ENCODE measurements around the gene AK3.

The AK3 gene

GRCh38 chr9:4714266-4715016 is 26.6 kb downstream of the AK3 start:
- no peak for TF ChIP-seq CTCF (IDR thresholded peaks at IDR 0.05; ENCODE audit: control extremely low read depth, extremely low read depth, low read depth, missing control alignments)
- ChIA-PET CTCF (interaction anchor here (1.2 to 2.1 kb wide), 3 partner anchors 16 to 728 kb away, joined by 4 read pairs; no protein-coding TSS in a partner anchor), POLR2A (no interaction called here)
- no peak for DNase-seq (ENCODE audit: extremely low spot score)

- DNase-seq (ENCODE audit: extremely low spot score), result no peak
- CTCF ChIA-PET, result interaction anchor here (1.2 to 2.1 kb wide), 2 partner anchors 15 to 728 kb away, joined by 4 read pairs; no protein-coding TSS in a partner anchor
- no peak for TF ChIP-seq CTCF (IDR thresholded peaks at IDR 0.05; ENCODE audit: control extremely low read depth, extremely low read depth, low read depth, missing control alignments)
- POLR2A ChIA-PET, result no interaction called here
These were observed 27.2 kb downstream of the AK3 start for GRCh38 chr9:4713849-4714248.

DNA sequence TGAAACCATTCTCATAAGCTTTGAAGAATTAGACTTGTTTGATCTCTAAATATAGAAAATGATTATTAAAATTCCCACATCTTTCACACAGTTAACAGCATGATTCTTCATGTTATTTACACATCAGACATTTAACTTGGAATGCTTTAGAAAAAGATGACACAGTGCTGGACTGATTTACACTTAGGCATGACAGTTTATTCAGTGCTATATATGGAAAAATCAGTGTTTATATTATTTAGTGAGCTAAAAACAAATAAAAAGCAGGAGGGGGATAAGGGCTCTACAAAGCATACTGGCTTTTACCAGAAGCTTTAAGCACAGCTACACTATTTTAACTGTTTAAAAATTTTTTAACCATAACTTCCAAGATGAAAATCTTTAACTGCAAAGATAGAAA is 31.6 kb downstream of the AK3 start:
- DNase-seq (ENCODE audit: extremely low spot score), result no peak
- no peak for TF ChIP-seq CTCF (IDR thresholded peaks at IDR 0.05; ENCODE audit: control extremely low read depth, extremely low read depth, low read depth, missing control alignments)
- ChIA-PET POLR2A (no interaction called here), CTCF (interaction anchor here (1.6 kb wide), 1 partner anchor 9 kb away, joined by 5 read pairs; no protein-coding TSS in a partner anchor)

- DNase-seq (ENCODE audit: extremely low spot score), result no peak
- no peak for TF ChIP-seq CTCF (IDR thresholded peaks at IDR 0.05; ENCODE audit: control extremely low read depth, extremely low read depth, low read depth, missing control alignments)
- CTCF ChIA-PET, result interaction anchor here (1.0 to 2.2 kb wide), 4 partner anchors 9 to 15 kb away, joined by 3 to 6 read pairs (median 4); no protein-coding TSS in a partner anchor
- POLR2A ChIA-PET, result interaction anchor here (1.2 kb wide), 1 partner anchor 20 kb away, joined by 3 read pairs; no protein-coding TSS in a partner anchor
These were observed 33.9 kb downstream of the AK3 start for GRCh38 chr9:4706971-4707622.

DNA sequence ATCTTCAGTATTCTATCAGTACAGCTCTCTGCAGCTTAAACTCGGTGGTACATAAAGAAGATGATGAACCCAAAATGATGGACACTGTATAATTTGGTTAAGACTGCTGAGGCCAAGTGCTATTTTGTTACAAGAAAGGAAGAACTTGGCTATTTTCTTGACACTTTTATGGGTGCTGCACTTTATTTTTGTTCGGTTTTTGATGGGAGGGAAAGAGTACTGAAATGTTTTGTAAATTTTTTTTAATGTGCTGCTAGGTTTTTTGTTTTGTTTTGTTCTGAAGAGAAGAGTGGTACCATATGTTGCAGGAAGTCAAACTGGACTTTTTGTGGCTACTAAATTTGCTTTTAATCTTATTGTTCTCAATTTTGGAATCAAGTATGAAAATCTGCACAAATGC is 35.0 kb downstream of the AK3 start:
- CTCF ChIA-PET, result interaction anchor here (1.5 kb wide), 2 partner anchors 10 to 13 kb away, joined by 3 to 4 read pairs; no protein-coding TSS in a partner anchor
- no peak for DNase-seq (ENCODE audit: extremely low spot score)
- POLR2A ChIA-PET, result no interaction called here
- no peak for TF ChIP-seq CTCF (IDR thresholded peaks at IDR 0.05; ENCODE audit: control extremely low read depth, extremely low read depth, low read depth, missing control alignments)

- no peak for TF ChIP-seq CTCF (IDR thresholded peaks at IDR 0.05; ENCODE audit: control extremely low read depth, extremely low read depth, low read depth, missing control alignments)
- ChIA-PET POLR2A (no interaction called here), CTCF (no interaction called here)
- no peak for DNase-seq (ENCODE audit: extremely low spot score)
These were observed 36.9 kb downstream of the AK3 start for GRCh38 chr9:4704129-4704528.
